GM13977 (cell line): ENCODE data around the gene MAPK14.

Experiments
- DNase-seq: peaks from one replicate; pipeline ENCODE4 v3.0.0; 2012; ENCODE audit warnings: low spot score
- CTCF ChIP-seq: IDR thresholded peaks from 2 replicates; pipeline ENCODE4 v1.5.1; 2012; ENCODE audit warnings: mild to moderate bottlenecking, control low read depth; ENCODE audit not compliant: insufficient read depth; ENCODE audit errors: extremely low read depth, missing control alignments
- in situ Hi-C: fragments of 300-500 bp; cut with MboI; formaldehyde crosslinking; loops from one replicate; pipeline ENCODE4 v1.12.0; 2022; ENCODE audit warnings: low sequenced_read_pairs, low pct_unique_long_range_greater_than_20kb, mixed read lengths, inconsistent platforms; ENCODE audit not compliant: unreplicated experiment

Gene MAPK14

GRCh38 chr6:36056178-36056577 is 28.6 kb downstream of the MAPK14 start:
- no peak for DNase-seq
- in situ Hi-C loops: no loop called here
- no peak for TF ChIP-seq CTCF

- in situ Hi-C loops: no loop called here
Measured at GRCh38 chr6:36061236-36061635, 33.6 kb downstream of the MAPK14 start.

GRCh38 chr6:36062247-36062646 is 34.6 kb downstream of the MAPK14 start:
- TF ChIP-seq CTCF: no peak
- in situ Hi-C loops: no loop called here
- DNase-seq: no peak

More at GRCh38 chr6:36061236-36061635, 33.6 kb downstream of the MAPK14 start:
- no peak for TF ChIP-seq CTCF
- DNase-seq: no peak

- no peak for TF ChIP-seq CTCF
- in situ Hi-C loops: no loop called here
Measured at GRCh38 chr6:36063318-36064060, 35.9 kb downstream of the MAPK14 start.

GRCh38 chr6:36064770-36065396 is 37.3 kb downstream of the MAPK14 start:
- no peak for TF ChIP-seq CTCF
- in situ Hi-C loops: no loop called here
- DNase-seq: no peak

More at GRCh38 chr6:36063318-36064060, 35.9 kb downstream of the MAPK14 start:
- DNase-seq: no peak

GRCh38 chr6:36065916-36066315 is 38.3 kb downstream of the MAPK14 start:
- DNase-seq: no peak
- in situ Hi-C loops: no loop called here

More at GRCh38 chr6:36065916-36066315, 38.3 kb downstream of the MAPK14 start:
- TF ChIP-seq CTCF: no peak
